ENCODE data around the gene GMPR2. TPM values are rescaled to one million over a fixed set of nuclear protein-coding genes. Genes with fewer than 3 reads are reported as not detected.

GMPR2 gene
- total and polyA plus RNA-seq, 2 of the 13 experiments (the other 11 are each of a cell fraction or from before 2014, with no cell fraction given): 210 to 273 TPM

DNA sequence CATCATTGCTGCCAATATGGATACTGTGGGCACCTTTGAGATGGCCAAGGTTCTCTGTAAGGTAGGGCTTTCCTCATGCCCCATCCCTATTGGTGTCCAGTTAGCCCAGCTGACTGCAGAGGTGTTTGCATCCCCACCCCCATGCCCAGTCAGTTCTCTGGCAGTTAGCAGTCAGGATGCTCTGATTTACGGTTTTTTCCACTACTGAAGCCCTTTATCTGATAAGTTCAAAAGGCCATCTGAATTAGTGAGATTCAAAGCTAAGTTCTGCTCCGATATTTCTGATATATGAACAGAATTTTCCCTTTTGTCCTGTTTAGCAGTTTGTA, 773 bp downstream of the GMPR2 start (continued):
- TF ChIP-seq ZFP91 (CRISPR knock-in tag; IDR thresholded peaks at IDR 0.05; ENCODE audit: borderline replicate concordance) (no peak), IRF9 (CRISPR knock-in tag; IDR thresholded peaks at IDR 0.05; ENCODE audit: borderline replicate concordance) (no peak), POGZ (CRISPR knock-in tag; IDR thresholded peaks at IDR 0.05) (no peak), TARDBP (CRISPR knock-in tag; IDR thresholded peaks at IDR 0.05) (peak; percentile 19; the same call in 1 of the 2 replicates), IRX3 (CRISPR knock-in tag; IDR thresholded peaks at IDR 0.05; ENCODE audit: borderline replicate concordance, low read depth) (no peak), MIXL1 (CRISPR knock-in tag; IDR thresholded peaks at IDR 0.05) (no peak), ATAD3A (CRISPR knock-in tag; IDR thresholded peaks at IDR 0.05) (no peak), ZNF333 (CRISPR knock-in tag; IDR thresholded peaks at IDR 0.05; ENCODE audit: borderline replicate concordance) (no peak), ZNF282 (IDR thresholded peaks at IDR 0.05; ENCODE audit: partially characterized antibody) (no peak), ZNF670 (CRISPR knock-in tag; IDR thresholded peaks at IDR 0.05; ENCODE audit: borderline replicate concordance) (no peak), SP4 (CRISPR knock-in tag; IDR thresholded peaks at IDR 0.05) (no peak), ZNF781 (CRISPR knock-in tag; IDR thresholded peaks at IDR 0.05; ENCODE audit: borderline replicate concordance, not compliant biosample characterization) (peak; percentile 5), SRF (IDR thresholded peaks at IDR 0.05; ENCODE audit: low read depth, low read length) (no peak), ARID4A (CRISPR knock-in tag; IDR thresholded peaks at IDR 0.05; ENCODE audit: borderline replicate concordance) (no peak), NCOA1 (CRISPR knock-in tag; IDR thresholded peaks at IDR 0.05) (0 out of 2 replicates have a peak, but pooled peaks have one; percentile 3), ATF6 (CRISPR knock-in tag; conservative IDR thresholded peaks at IDR 0.05) (no peak)
- TF ChIP-seq, protein P1, sequence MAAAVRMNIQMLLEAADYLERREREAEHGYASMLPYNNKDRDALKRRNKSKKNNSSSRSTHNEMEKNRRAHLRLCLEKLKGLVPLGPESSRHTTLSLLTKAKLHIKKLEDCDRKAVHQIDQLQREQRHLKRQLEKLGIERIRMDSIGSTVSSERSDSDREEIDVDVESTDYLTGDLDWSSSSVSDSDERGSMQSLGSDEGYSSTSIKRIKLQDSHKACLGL (CRISPR knock-in tag; IDR thresholded peaks at IDR 0.05): no peak
- TF ChIP-seq, protein P2, sequence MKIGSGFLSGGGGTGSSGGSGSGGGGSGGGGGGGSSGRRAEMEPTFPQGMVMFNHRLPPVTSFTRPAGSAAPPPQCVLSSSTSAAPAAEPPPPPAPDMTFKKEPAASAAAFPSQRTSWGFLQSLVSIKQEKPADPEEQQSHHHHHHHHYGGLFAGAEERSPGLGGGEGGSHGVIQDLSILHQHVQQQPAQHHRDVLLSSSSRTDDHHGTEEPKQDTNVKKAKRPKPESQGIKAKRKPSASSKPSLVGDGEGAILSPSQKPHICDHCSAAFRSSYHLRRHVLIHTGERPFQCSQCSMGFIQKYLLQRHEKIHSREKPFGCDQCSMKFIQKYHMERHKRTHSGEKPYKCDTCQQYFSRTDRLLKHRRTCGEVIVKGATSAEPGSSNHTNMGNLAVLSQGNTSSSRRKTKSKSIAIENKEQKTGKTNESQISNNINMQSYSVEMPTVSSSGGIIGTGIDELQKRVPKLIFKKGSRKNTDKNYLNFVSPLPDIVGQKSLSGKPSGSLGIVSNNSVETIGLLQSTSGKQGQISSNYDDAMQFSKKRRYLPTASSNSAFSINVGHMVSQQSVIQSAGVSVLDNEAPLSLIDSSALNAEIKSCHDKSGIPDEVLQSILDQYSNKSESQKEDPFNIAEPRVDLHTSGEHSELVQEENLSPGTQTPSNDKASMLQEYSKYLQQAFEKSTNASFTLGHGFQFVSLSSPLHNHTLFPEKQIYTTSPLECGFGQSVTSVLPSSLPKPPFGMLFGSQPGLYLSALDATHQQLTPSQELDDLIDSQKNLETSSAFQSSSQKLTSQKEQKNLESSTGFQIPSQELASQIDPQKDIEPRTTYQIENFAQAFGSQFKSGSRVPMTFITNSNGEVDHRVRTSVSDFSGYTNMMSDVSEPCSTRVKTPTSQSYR (CRISPR knock-in tag; IDR thresholded peaks at IDR 0.05; ENCODE audit: borderline replicate concordance): peak; percentile 85
